NCI-H226 (cell line): ENCODE data around the gene LRRC8D.

Source experiments
- DNase-seq: peaks from one replicate; pipeline ENCODE4 v3.0.0-alpha.2; 2015

The LRRC8D gene

GRCh38 chr1:89834083-89834704, 13.4 kb downstream of the LRRC8D start:
- DNase-seq: no peak

DNA sequence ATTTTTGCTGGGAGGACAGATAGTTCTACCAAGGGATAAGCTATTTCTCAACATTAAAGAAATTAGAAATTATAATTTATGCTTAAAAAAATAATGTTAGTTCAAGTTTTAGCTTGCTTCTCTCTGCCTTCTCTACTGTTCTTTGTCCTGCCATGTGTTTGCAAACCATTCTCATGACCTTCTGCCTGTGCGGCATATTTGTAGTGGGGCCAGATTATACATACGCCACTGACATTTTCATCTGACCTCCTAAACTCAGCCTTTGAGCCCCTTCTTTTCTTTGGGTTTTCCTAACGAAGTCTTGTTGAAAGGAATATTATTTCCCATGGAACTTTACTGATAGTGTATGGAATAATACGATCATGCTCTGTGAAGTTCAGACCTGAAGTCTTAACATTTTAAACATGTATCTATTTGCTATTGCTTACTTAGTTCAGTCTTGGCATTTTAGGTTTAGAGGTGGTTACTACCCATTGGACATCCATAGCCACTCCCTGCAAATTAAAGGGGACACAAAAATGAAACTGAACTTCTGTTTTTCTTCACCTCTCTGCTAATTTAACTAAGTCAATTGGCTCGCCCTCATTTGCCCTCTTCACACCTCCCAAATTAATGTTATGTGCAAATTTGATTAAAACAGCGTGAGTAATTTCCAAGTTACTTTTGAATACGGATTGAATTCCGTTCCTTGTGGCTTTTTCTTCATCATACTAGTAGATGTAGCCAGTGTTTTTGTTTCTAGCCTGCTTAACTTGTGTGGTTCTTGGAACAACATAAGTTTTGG, 15.6 kb downstream of the LRRC8D start:
- no peak for DNase-seq

- no peak for DNase-seq
Observed at GRCh38 chr1:89837036-89837481, 16.2 kb downstream of the LRRC8D start.

GRCh38 chr1:89837510-89837909, 16.7 kb downstream of the LRRC8D start:
- DNase-seq: no peak

GRCh38 chr1:89839516-89839915, 18.7 kb downstream of the LRRC8D start:
- DNase-seq: no peak

GRCh38 chr1:89841507-89841906, 20.7 kb downstream of the LRRC8D start:
- no peak for DNase-seq

- no peak for DNase-seq
Observed at GRCh38 chr1:89842567-89843272, 21.9 kb downstream of the LRRC8D start.

DNA sequence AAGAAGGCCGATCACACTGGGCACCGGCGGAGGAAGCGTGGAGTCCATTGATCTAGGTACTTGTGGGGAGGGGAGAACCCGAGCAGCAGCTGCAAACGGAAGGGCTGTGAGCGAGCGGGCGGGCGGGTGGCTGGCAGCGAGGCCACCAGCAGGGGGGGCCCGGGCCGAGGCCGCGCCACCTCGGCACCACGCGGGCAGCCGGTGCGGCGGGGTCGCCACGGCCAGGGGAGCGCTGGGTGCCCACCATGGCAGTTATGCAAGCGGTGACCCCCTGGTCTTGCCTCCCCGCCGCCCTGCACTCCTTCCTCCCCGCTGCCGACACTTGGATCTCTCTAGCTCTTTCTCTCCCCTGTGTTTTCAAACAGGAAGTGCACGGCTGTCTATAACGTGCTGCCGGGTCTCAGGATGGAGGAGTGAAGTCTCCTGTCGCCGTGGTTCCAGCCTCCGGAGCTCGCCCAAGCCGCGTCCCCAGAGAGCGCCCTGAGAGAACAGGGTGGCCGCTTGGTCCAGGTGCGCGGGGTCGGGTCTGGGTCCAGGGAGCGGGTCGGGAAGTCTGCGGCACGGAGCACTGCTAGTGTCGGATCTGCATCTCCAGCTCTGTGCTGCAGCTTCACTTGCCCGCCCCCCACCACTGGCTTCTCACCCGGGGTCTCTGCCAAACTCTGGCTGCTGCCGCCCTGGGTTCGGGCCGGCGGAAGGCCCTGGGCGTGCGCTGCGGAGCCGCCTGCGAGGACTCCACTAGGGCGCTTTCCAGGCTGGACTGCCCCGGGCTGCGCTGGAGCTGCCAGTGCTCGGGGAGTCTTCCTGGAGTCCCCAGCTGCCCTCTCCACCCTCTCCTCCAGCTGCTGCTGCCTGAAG, 22.7 kb downstream of the LRRC8D start:
- DNase-seq: peak; percentile 55

GRCh38 chr1:89844241-89844807, 23.5 kb downstream of the LRRC8D start:
- DNase-seq: no peak

- DNase-seq: no peak
Observed at GRCh38 chr1:89844860-89845259, 24.0 kb downstream of the LRRC8D start.

DNA sequence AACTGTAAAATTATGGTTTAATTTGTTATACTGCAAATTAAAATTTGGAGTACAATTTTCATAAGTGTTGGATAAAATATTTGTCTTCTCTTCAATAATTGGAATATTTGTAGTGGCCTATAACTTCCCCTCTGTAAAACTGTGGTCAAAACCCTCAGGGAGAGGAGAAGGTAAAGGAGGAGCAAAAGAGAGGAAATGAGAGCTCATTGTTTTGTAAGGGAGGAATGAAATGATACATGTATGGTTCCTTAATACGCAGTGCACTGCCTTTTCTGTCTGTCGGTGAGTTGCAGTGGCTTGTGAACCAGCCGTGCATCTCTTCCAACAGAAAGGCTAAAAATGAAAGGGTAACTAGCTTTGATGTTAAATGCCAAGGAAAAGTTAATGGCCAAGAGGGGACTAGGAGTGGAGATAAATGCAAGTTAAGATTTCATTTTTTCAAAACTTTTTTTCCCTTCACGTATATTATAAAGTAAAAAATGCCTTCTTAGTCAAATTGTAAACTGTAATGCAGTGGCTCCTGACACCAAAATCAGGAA, 26.4 kb downstream of the LRRC8D start:
- DNase-seq: no peak

DNA sequence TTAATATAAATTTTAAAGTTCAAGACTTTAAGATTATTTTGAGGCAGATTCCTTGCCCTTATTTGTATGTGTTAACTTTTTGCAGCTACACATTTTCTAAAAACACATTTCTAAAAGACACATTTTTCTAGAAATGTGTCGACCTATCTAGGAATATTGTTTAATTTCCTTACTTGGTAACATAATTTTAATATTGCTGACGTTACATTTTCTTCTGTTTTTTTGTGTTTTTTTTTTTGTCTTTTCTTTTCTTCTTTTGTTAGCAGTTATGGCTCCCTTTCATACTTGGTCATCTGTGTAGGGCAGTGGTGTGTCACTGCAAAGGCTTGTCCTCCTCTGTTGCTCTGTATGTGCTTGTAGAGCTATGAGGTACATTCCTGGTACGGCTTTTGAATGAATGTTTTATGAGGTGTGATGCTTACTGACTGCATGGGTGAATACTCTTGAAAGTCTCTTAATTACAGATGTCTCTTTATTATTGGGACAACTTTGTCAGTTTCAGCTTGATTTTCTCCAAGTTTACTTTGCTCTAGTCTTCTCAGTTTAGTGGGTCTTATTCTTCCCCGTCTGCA, 30.1 kb downstream of the LRRC8D start:
- no peak for DNase-seq

DNA sequence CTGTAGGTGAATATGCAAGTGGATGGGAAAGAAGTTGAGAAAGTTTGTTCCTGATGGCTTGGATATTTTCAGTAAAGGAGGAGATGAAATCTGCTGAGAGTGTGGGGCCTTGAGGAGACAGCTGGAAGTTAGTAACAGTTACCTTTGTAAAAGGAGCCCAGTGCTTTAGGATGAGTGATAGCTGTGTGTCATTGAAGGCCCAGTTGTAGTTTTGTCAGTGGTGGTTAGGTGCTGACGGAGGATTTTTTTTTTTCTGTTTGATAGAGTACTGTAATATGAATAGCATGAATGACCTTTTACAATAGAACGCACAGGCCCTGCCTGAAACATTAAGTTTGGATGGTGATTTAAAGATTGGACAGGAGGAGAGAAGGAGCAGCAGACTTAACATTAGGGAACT, 33.3 kb downstream of the LRRC8D start:
- DNase-seq: no peak

DNA sequence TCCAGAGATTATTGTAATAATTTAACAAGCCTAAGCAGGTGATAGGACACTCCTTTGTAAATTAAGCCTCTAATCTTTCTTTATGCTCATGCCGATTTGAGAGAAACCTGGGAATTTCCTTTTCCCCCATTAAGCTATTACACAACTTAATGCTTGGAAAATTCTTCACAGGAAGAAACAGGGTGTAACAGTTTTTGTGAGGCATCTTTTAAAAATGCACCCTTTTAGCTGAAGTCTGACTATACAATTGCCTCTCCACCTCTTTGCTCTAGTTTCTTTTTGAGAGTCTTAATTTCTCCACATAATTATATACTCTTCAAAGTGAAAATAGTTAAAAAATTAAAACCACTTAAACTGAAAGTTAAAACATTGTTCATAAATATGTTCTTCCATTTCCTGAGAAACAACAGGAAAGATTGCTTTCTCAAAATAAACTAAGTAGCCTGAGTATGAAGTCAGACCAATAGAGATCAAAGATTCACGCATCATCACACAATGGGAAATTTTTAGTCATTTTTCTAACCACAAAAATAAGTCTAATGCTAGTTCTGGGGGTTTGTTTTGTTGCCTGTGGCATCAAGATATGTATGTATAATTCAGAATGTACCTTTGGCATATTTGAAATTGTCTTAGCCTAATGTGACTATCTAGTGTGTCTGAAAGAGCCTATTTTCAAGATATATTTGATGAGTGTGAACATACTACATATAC, 34.7 kb downstream of the LRRC8D start:
- DNase-seq: peak; percentile 67

DNA sequence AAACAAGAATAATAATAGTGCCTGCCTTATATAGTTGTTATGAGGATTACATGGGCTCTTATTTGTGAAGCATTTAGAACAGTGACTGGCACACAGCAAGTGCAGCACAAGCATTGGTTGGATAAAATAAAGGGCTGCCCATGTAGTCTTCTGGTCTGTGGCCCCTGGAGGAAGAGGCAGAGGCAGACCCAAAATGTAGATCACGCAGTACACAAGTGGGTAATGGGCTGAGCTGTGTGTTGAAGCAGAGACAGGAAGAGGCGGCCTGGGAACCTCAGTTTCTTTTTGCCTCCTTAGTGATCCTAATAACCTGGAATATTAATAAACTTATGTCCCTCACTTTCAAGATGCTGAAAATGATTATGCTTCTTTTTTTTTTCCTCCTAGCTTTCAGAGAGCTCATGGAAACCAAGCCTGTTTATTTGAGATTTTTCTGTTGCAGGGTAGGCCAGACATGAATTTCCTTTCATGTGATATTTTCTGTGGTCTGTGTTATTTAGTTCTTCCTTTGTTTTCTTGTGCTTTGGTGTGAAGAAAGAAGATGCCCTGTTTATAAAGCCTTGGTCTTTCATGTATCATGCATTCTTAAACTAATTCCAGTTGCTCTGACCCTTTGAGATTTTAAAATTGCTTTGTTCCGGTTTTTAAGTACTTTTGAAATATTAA, 42.5 kb downstream of the LRRC8D start:
- DNase-seq: no peak

DNA sequence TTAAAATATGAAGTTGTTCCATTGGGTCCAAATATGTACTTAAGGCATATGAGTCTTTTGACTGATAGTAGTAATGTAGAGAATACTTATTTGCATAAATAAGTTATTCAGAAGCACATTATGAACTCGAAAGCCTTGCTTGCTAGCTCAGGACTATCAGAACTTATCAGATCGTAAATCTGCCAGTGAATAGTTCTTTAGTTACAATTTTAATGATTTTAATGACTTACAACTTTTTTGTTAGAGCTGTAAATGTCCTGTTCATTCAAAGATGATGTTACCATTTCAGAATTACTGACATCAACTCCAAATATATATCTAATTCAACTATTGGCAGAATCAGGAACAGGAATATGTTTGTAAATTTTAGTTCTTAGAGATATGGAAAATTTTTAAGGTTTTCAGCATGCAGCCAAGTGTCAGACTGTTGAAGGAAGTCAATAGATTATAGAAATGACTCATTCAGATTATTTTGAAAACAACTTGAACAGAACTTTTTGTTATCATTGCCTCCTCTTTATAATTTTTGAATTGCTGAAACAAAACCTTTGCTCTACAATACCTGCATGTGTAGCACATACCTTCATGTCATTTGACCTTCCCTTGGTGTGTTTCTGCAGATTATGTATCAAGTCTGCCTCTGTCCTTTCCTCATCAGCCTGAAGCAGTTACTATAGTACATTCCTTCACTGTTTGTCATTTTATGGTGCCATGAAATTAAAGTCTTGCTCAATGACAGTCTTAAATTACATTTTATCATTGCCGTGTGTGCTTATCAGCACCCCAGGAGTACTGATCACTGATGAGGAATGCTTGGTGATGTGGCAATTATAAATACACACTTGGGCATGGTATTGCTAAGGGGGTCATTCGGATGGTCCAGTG, 44.9 kb downstream of the LRRC8D start:
- DNase-seq: peak; percentile 92

- DNase-seq: no peak
Observed at GRCh38 chr1:89866568-89866967, 45.7 kb downstream of the LRRC8D start.

GRCh38 chr1:89870998-89871397, 50.2 kb downstream of the LRRC8D start:
- no peak for DNase-seq

DNA sequence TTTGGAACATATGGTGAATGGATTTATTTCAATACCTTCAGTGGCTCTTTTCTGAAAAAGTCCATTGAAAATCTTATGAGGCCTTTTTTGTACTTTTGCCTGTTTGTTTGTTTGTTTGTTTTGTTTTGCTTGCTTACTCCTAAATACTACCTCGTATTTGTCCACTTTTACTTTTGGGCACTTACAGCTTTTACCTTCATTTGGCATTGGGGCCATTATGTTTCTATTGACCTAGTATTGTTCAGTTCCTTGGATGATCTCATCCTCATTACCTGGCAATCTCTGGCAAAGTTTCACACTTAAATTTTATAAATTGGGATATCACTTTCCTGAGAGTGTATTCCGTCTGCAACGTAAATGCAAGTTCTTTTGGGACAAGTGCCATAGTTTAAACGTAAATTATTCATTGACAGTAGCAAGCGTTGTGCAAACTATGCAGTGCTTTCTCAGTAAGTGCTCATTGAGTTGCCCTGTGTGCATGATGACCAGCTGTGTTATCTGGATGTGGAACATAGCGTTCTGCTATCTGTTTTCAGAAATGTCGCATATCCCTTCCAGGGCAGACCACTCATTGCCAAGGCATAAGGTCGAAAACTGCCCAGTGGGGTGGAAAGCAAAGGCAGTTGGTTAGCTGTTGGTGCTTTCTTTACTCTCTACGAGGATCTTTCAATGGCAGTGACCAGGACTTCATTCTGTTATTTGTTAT, 51.1 kb downstream of the LRRC8D start:
- DNase-seq: no peak
